IMR-90 (cell line): ENCODE measurements around the gene CASTOR1. TPM values are rescaled to one million over a fixed set of nuclear protein-coding genes. Genes with fewer than 3 reads are reported as not detected.

Experiments used
- ATAC-seq: fragments of 200-7000 bp; cut with Tn5 transposase; 2 replicates; pipeline ENCODE4 v1.9.1; 2020; ENCODE audit warnings: low read depth, mild to moderate bottlenecking, moderate library complexity
- BruUV-seq: library from RNA; stranded (reverse); fragments of 400-500 nt; replicated peaks from 2 replicates; lab custom pipeline; 2021; lab: Mats Ljungman, UMichigan
- CTCF ChIA-PET: fragments of 300-600 bp; formaldehyde crosslinking; extraction: SDS; loops from one replicate; lab custom pipeline; 2021; ENCODE audit warnings: antibody characterized with exemption; lab: Yijun Ruan, JAX
- POLR2A ChIA-PET: fragments of 300-600 bp; sonication (Branson Sonifier 250); formaldehyde crosslinking; loops from one replicate; lab custom pipeline; 2022; ENCODE audit warnings: antibody characterized with exemption; ENCODE audit not compliant: unreplicated experiment; lab: Charles Lee
- DNase-seq: peaks from one replicate; pipeline ENCODE4 v3.0.0; 2013
- H2AFZ ChIP-seq: replicated peaks from 2 replicates; pipeline ENCODE3; 2013; ENCODE audit warnings: low read length, mild to moderate bottlenecking; ENCODE audit not compliant: poor library complexity
- H2AK5ac ChIP-seq: 2 replicates; pipeline ENCODE4 v1.6.1; 2013; ENCODE audit warnings: low read depth, low read length, inconsistent platforms
- H2AK9ac ChIP-seq: replicated peaks from 2 replicates; pipeline ENCODE3; 2013; ENCODE audit warnings: mild to moderate bottlenecking, low read depth, low read length, moderate library complexity; ENCODE audit not compliant: poor library complexity
- H2BK120ac ChIP-seq: 2 replicates; pipeline ENCODE4 v1.6.1; 2013; ENCODE audit warnings: low read depth, low read length, inconsistent platforms
- H2BK15ac ChIP-seq: 3 replicates; pipeline ENCODE4 v1.6.1; 2013; ENCODE audit warnings: low read depth, low read length, inconsistent platforms
- H2BK20ac ChIP-seq: 2 replicates; pipeline ENCODE4 v1.6.1; 2013; ENCODE audit warnings: low read depth, mild to moderate bottlenecking, inconsistent platforms, low read length, moderate library complexity
- H2BK5ac ChIP-seq: 2 replicates; pipeline ENCODE4 v1.6.1; 2013; ENCODE audit warnings: mild to moderate bottlenecking, low read depth, low read length, inconsistent platforms; ENCODE audit not compliant: poor library complexity, severe bottlenecking
- H3K14ac ChIP-seq: replicated peaks from 2 replicates; pipeline ENCODE4 v1.6.1; 2013; ENCODE audit warnings: low read depth, low read length, inconsistent platforms
- H3K18ac ChIP-seq: 2 replicates; pipeline ENCODE4 v1.6.1; 2013; ENCODE audit warnings: low read depth, low read length, control low read depth
- H3K23ac ChIP-seq: 2 replicates; pipeline ENCODE4 v1.6.1; 2013; ENCODE audit warnings: low read depth, low read length, inconsistent platforms
- H3K27ac ChIP-seq: 2 replicates; pipeline ENCODE4 v1.5.1; 2013; ENCODE audit warnings: mild to moderate bottlenecking, control low read depth, low read length; ENCODE audit not compliant: insufficient read depth
- H3K27me3 ChIP-seq: 2 replicates; pipeline ENCODE4 v1.6.1; 2013; ENCODE audit warnings: low read length; ENCODE audit not compliant: control insufficient read depth, insufficient read depth
- H3K36me3 ChIP-seq: 2 replicates; pipeline ENCODE4 v1.6.1; 2013; ENCODE audit warnings: low read length, mixed read lengths; ENCODE audit not compliant: control insufficient read depth, insufficient read depth
- H3K4ac ChIP-seq: 2 replicates; pipeline ENCODE4 v1.6.1; 2013; ENCODE audit warnings: low read depth, low read length, inconsistent platforms
- H3K4me1 ChIP-seq: 2 replicates; pipeline ENCODE4 v1.6.1; 2013; ENCODE audit warnings: low read length, mixed read lengths; ENCODE audit not compliant: control insufficient read depth, insufficient read depth
- H3K4me2 ChIP-seq: 2 replicates; pipeline ENCODE4 v1.6.1; 2013; ENCODE audit warnings: low read depth, mild to moderate bottlenecking, control low read depth, low read length, moderate library complexity
- H3K4me3 ChIP-seq: 2 replicates; pipeline ENCODE4 v1.5.1; 2013; ENCODE audit warnings: low read depth, mild to moderate bottlenecking, control low read depth, low read length, moderate library complexity; ENCODE audit not compliant: insufficient read depth
- H3K56ac ChIP-seq: 2 replicates; pipeline ENCODE4 v1.6.1; 2013; ENCODE audit warnings: low read length, inconsistent platforms; ENCODE audit not compliant: insufficient read depth; ENCODE audit errors: extremely low read depth
- H3K79me1 ChIP-seq, 2 experiments: 2 replicates each; pipeline ENCODE4 v1.6.1; 2013; ENCODE audit warnings: low read length in 2 of 2, inconsistent platforms in 1 of 2, low read depth in 1 of 2
- H3K9ac ChIP-seq: 2 replicates; pipeline ENCODE4 v1.6.1; 2013; ENCODE audit warnings: low read depth, low read length, control low read depth
- H3K9me1 ChIP-seq: 2 replicates; pipeline ENCODE4 v1.6.1; 2013; ENCODE audit warnings: low read length, inconsistent platforms; ENCODE audit not compliant: insufficient read depth
- H3K9me3 ChIP-seq: 2 replicates; pipeline ENCODE4 v1.6.1; 2013; ENCODE audit warnings: low read length; ENCODE audit not compliant: control insufficient read depth, insufficient read depth
- H4K20me1 ChIP-seq: 2 replicates; pipeline ENCODE4 v1.6.1; 2013; ENCODE audit warnings: low read length, inconsistent platforms; ENCODE audit not compliant: insufficient read depth
- H4K5ac ChIP-seq: 2 replicates; pipeline ENCODE4 v1.6.1; 2013; ENCODE audit warnings: mild to moderate bottlenecking, low read depth, low read length, control low read depth
- H4K8ac ChIP-seq, 2 experiments: 2 replicates each; pipeline ENCODE4 v1.6.1; 2013; ENCODE audit warnings: low read depth in 2 of 2, low read length in 2 of 2, control low read depth in 1 of 2, inconsistent platforms in 1 of 2
- H4K91ac ChIP-seq: 2 replicates; pipeline ENCODE4 v1.6.1; 2013; ENCODE audit warnings: low read depth, low read length, inconsistent platforms; ENCODE audit not compliant: insufficient read depth
- CTCF ChIP-seq: conservative IDR thresholded peaks from 2 replicates; pipeline ENCODE4 v1.5.1; 2012; ENCODE audit warnings: mild to moderate bottlenecking, low read depth, low read length, improper control_type of control experiment
- FOS ChIP-seq: fragments of 150-350 bp; IDR thresholded peaks from 2 replicates; pipeline ENCODE4 v1.6.1; 2016; ENCODE audit warnings: low read depth, low read length
- NFE2L2 ChIP-seq: fragments of 150-350 bp; IDR thresholded peaks from 2 replicates; pipeline ENCODE4 v1.6.1; 2016; ENCODE audit warnings: low read depth, mild to moderate bottlenecking, low read length
- POLR2A ChIP-seq: IDR thresholded peaks from 2 replicates; pipeline ENCODE4 v1.6.1; 2012; ENCODE audit warnings: mild to moderate bottlenecking, low read depth, low read length
- WGBS, 2 experiments: methylation state at CpG; one replicate each; pipeline versions ENCODE4 v1.1.5 to v1.1.7; 2013; ENCODE audit warnings: missing lambda C conversion rate in 2 of 2; ENCODE audit not compliant: insufficient read length in 1 of 2; ENCODE audit errors: extremely low coverage in 2 of 2; 5-methylcytosine and 5-hydroxymethylcytosine counted together
- dilution Hi-C: fragments of 300-500 bp; cut with HindIII; formaldehyde crosslinking; loops from one replicate; pipeline ENCODE4 v1.14.3; 2018; ENCODE audit warnings: low sequenced_read_pairs; ENCODE audit not compliant: unreplicated experiment
- in situ Hi-C: fragments of 300-500 bp; cut with MboI; formaldehyde crosslinking; loops from 3 replicates; pipeline ENCODE4 v1.14.3; 2019; ENCODE audit warnings: low sequenced_read_pairs, inconsistent platforms, mixed read lengths
- intact Hi-C: fragments of 100-400 bp; cut with micrococcal nuclease; formaldehyde crosslinking; loops from 2 replicates; pipeline ENCODE4 v1.10.0; 2022
- polyA plus RNA-seq, 3 experiments: library from polyadenylated mRNA; depleted of rRNA; stranded (reverse); fragments of >200 nt; gene quantifications; 2 replicates each; pipeline ENCODE4 v1.2.3, GENCODE V29; 2012; ENCODE audit warnings: low replicate concordance in 1 of 3
- total RNA-seq: library from RNA; depleted of rRNA; stranded (reverse); fragments of >200 nt; gene quantifications from 2 replicates; pipeline ENCODE4 v1.2.3, GENCODE V29; 2012

The CASTOR1 gene
- total and polyA plus RNA-seq, 2 of the 4 experiments (the other 2 are of a cell fraction) = 10.6 to 23.5 TPM

GRCh38 chr22:30238661-30239487 lies 50.4 kb downstream of the CASTOR1 start:
- peak overlapping the region; percentile 50; the same call in 1 of the 2 replicates for H2BK20ac ChIP-seq
- H2AK5ac ChIP-seq = peak overlapping the region; percentile 94
- H4K5ac ChIP-seq = peak overlapping the region; percentile 43
- in situ Hi-C loops = no loop called here
- H4K91ac ChIP-seq = peak overlapping the region; percentile 90
- no TSS peak for BruUV-seq
- H3K9ac ChIP-seq = no peak overlapping the region
- 50% methylated on average over 10 of the region's 27 CpGs; no CpG with 5 or more reads in 1 of the 2 experiments for WGBS, 2 experiments
- peak; percentile 87 for DNase-seq
- H2BK15ac ChIP-seq = peak overlapping the region; percentile 83; the same call in 2 of the 3 replicates
- H3K27ac ChIP-seq = peak overlapping the region; percentile 40
- H3K9me1 ChIP-seq = peaks cover 21% of the 10 kb centered on the region
- TF ChIP-seq NFE2L2 (no peak), CTCF (no peak), POLR2A (peak; percentile 64), FOS (0 out of 2 replicates have a peak, but pooled peaks have one; percentile 3)
- intact Hi-C loops = loop anchor here (2.0 to 5.0 kb wide), 2 partner anchors 26 to 42 kb away; no protein-coding TSS in a partner anchor
- H3K23ac ChIP-seq = no peak overlapping the region
- H3K4me3 ChIP-seq = no peak overlapping the region
- peak overlapping the region; percentile 72 for H2AK9ac ChIP-seq
- H4K20me1 ChIP-seq = no peaks in the 10 kb centered on the region
- H3K56ac ChIP-seq = no peak overlapping the region; the same call in 1 of the 2 replicates
- H3K18ac ChIP-seq = peak overlapping the region; percentile 14
- H2BK120ac ChIP-seq = peak overlapping the region; percentile 76
- H3K4me2 ChIP-seq = peak overlapping the region; percentile 3; the same call in 1 of the 2 replicates
- peaks cover 35% of the 10 kb centered on the region for H3K36me3 ChIP-seq
- peak; percentile 53 for ATAC-seq
- H2AFZ ChIP-seq = peak overlapping the region; percentile 10
- peak overlapping the region; percentile 22 for H2BK5ac ChIP-seq
- H3K4ac ChIP-seq = peak overlapping the region; percentile 57
- no peaks in the 10 kb centered on the region for H3K27me3 ChIP-seq
- peak overlapping the region; percentile 38; the same call in 1 of the 2 replicates for H3K14ac ChIP-seq
- no peaks in the 10 kb centered on the region for H3K9me3 ChIP-seq
- H3K4me1 ChIP-seq = peaks cover 64% of the 10 kb centered on the region
- peak overlapping the region; percentile 69 to 99 for H4K8ac ChIP-seq
- dilution Hi-C loops = no loop called here
- peaks cover 16 to 34% of the 10 kb centered on the region in 2 experiments for H3K79me1 ChIP-seq
- POLR2A ChIA-PET = interaction anchor here (0.6 to 1.1 kb wide), 2 partner anchors 14 to 30 kb away, joined by 3 to 18 read pairs; no protein-coding TSS in a partner anchor
- CTCF ChIA-PET = no interaction called here
